HepG2 (cell line): Measurements from ENCODE around the gene INF2. TPM values are rescaled to one million over a fixed set of nuclear protein-coding genes. Genes with fewer than 3 reads are reported as not detected.

Source experiments
- AKAP8 ChIP-seq: sonication (generic); formaldehyde crosslinking; IDR thresholded peaks from 2 replicates; pipeline ENCODE4 v1.5.1; 2020; ENCODE audit warnings: mild to moderate bottlenecking, missing genetic modification reagents
- ARNTL ChIP-seq: sonication (generic); formaldehyde crosslinking; IDR thresholded peaks from 2 replicates; pipeline ENCODE4 v1.4.0; 2020; ENCODE audit warnings: mild to moderate bottlenecking, missing genetic modification reagents
- CREM ChIP-seq, 2 experiments: sonication (generic) in 1 of 2; formaldehyde crosslinking in 1 of 2; IDR thresholded peaks; 2 replicates each; pipeline versions ENCODE4 v1.4.0 to v1.6.1; 2016 to 2020; ENCODE audit warnings: antibody characterized with exemption in 1 of 2, mild to moderate bottlenecking in 1 of 2, missing genetic modification reagents in 1 of 2
- CTCF ChIP-seq: sonication (generic); formaldehyde crosslinking; IDR thresholded peaks from 2 replicates; pipeline ENCODE4 v1.5.0; 2020; ENCODE audit warnings: mild to moderate bottlenecking, missing genetic modification reagents, moderate library complexity
- FOXM1 ChIP-seq: sonication (generic); formaldehyde crosslinking; IDR thresholded peaks from 2 replicates; pipeline ENCODE4 v1.5.0; 2020; ENCODE audit warnings: missing genetic modification reagents
- HIC2 ChIP-seq: sonication (generic); formaldehyde crosslinking; IDR thresholded peaks from 2 replicates; pipeline ENCODE4 v1.9.0; 2022; ENCODE audit warnings: low read depth, missing genetic modification reagents
- MYC ChIP-seq: sonication (generic); formaldehyde crosslinking; IDR thresholded peaks from 2 replicates; pipeline ENCODE4 v1.9.0; 2021; ENCODE audit warnings: missing genetic modification reagents, borderline replicate concordance
- PRPF4 ChIP-seq: fragments of 200-400 bp; formaldehyde crosslinking; IDR thresholded peaks from 2 replicates; pipeline ENCODE4 v1.6.1; 2016; ENCODE audit warnings: low read length, low read depth; ENCODE audit not compliant: poor library complexity, severe bottlenecking
- RARG ChIP-seq: sonication (generic); formaldehyde crosslinking; IDR thresholded peaks from 2 replicates; pipeline ENCODE4 v1.4.0; 2020; ENCODE audit warnings: low read depth, mild to moderate bottlenecking, missing genetic modification reagents
- SCMH1 ChIP-seq: sonication (generic); formaldehyde crosslinking; IDR thresholded peaks from 2 replicates; pipeline ENCODE4 v1.9.0; 2021; ENCODE audit warnings: missing genetic modification reagents, mild to moderate bottlenecking, borderline replicate concordance
- STAG1 ChIP-seq: sonication (generic); formaldehyde crosslinking; IDR thresholded peaks from 2 replicates; pipeline ENCODE4 v1.4.0; 2020; ENCODE audit warnings: missing genetic modification reagents
- ZBED4 ChIP-seq: sonication (generic); formaldehyde crosslinking; IDR thresholded peaks from 2 replicates; pipeline ENCODE4 v1.4.0; 2020; ENCODE audit warnings: missing genetic modification reagents, borderline replicate concordance
- ZC3H13 ChIP-seq: sonication (generic); formaldehyde crosslinking; IDR thresholded peaks from 2 replicates; pipeline ENCODE4 v1.8.1; 2023; ENCODE audit warnings: mild to moderate bottlenecking, missing genetic modification reagents, moderate library complexity
- ZFP91 ChIP-seq: sonication (generic); formaldehyde crosslinking; IDR thresholded peaks from 2 replicates; pipeline ENCODE4 v1.9.0; 2022; ENCODE audit warnings: missing genetic modification reagents, mild to moderate bottlenecking, borderline replicate concordance
- ZNF101 ChIP-seq: sonication (generic); formaldehyde crosslinking; IDR thresholded peaks from 2 replicates; pipeline ENCODE4 v1.4.0; 2020; ENCODE audit warnings: mild to moderate bottlenecking, low read depth, missing genetic modification reagents, borderline replicate concordance
- ZNF331 ChIP-seq: sonication (generic); formaldehyde crosslinking; IDR thresholded peaks from 2 replicates; pipeline ENCODE4 v1.4.0; 2020; ENCODE audit warnings: missing genetic modification reagents
- ZNF546 ChIP-seq: sonication (generic); formaldehyde crosslinking; conservative IDR thresholded peaks from 2 replicates; pipeline ENCODE4 v1.8.1; 2023; ENCODE audit warnings: mild to moderate bottlenecking, missing genetic modification reagents
- ZNF776 ChIP-seq: sonication (generic); formaldehyde crosslinking; IDR thresholded peaks from 2 replicates; pipeline ENCODE4 v1.4.0; 2020; ENCODE audit warnings: mild to moderate bottlenecking, missing genetic modification reagents
- ZSCAN29 ChIP-seq: sonication (generic); formaldehyde crosslinking; conservative IDR thresholded peaks from 2 replicates; pipeline ENCODE4 v1.4.0; 2020; ENCODE audit warnings: mild to moderate bottlenecking, missing genetic modification reagents
- polyA plus RNA-seq, 8 experiments: library from polyadenylated mRNA; depleted of rRNA in 3 of 8; stranded (reverse) in 7 of 8; unstranded in 1 of 8; fragments of >200 nt; fragmentation: Illumina TruSeq in 4 of 8; extraction: Trizol in 4 of 8; gene quantifications; 2 replicates each; pipeline versions ENCODE4 v1.2.1 to v1.2.3, GENCODE V29; 2011 to 2016; ENCODE audit warnings: low read depth in 4 of 8, missing spikeins in 1 of 8, mixed read lengths in 1 of 8; ENCODE audit not compliant: insufficient read depth in 1 of 8
- total RNA-seq, 5 experiments: library from RNA; depleted of rRNA; stranded (reverse); fragments of >200 nt; fragmentation: Illumina TruSeq; extraction: Trizol; gene quantifications; 2 replicates each; pipeline ENCODE4 v1.2.3, GENCODE V29; 2016; ENCODE audit warnings: low read depth in 1 of 5

INF2 gene
- total and polyA plus RNA-seq, 2 of the 13 experiments (the other 11 are each of a cell fraction or from before 2014, with no cell fraction given) = 16.4 to 26.4 TPM

- TF ChIP-seq ZNF331 (0 out of 2 replicates have a peak, but pooled peaks have one; percentile 41), HIC2 (CRISPR knock-in tag) (peak; percentile 97), MYC (CRISPR knock-in tag) (peak; percentile 63; the same call in 1 of the 2 replicates), ZBED4 (CRISPR knock-in tag) (0 out of 2 replicates have a peak, but pooled peaks have one; percentile 27), ZNF776 (CRISPR knock-in tag) (no peak), RARG (no peak), ZFP91 (CRISPR knock-in tag) (peak; percentile 21; the same call in 1 of the 2 replicates), SCMH1 (CRISPR knock-in tag) (no peak), ZNF546 (no peak), ARNTL (CRISPR knock-in tag) (peak; percentile 54; the same call in 1 of the 2 replicates), CTCF (CRISPR knock-in tag) (peak; percentile 67), ZC3H13 (CRISPR knock-in tag) (no peak), FOXM1 (no peak), ZNF101 (CRISPR knock-in tag) (no peak), ZSCAN29 (CRISPR knock-in tag) (0 out of 2 replicates have a peak, but pooled peaks have one; percentile 39), STAG1 (CRISPR knock-in tag) (peak; percentile 38; the same call in 1 of the 2 replicates), AKAP8 (CRISPR knock-in tag) (peak; percentile 71), CREM (IDR thresholded peaks at IDR 0.05) (peak; percentile 27; the same call in 1 of the 2 replicates), CREM (CRISPR knock-in tag; IDR thresholded peaks at IDR 0.05) (no peak), PRPF4 (no peak)
Observed at GRCh38 chr14:104726600-104727451, 37.4 kb downstream of the INF2 start (continued).
